ENCODE measurements around the gene PGF. TPM values are rescaled to one million over a fixed set of nuclear protein-coding genes. Genes with fewer than 3 reads are reported as not detected.

PGF gene
- total RNA-seq, 3 donors from 2014 or later = 0.96 to 3.1 (median 2.3) TPM

- H3K4me3 ChIP-seq = no peak overlapping the region
- intact Hi-C loops (cut with DNase I, micrococcal nuclease) = no loop called here
- H3K36me3 ChIP-seq (ENCODE audit: low read depth) = no peaks in the 10 kb centered on the region
- no peaks in the 10 kb centered on the region for H3K9me3 ChIP-seq
- no peak for DNase-seq
- H3K4me1 ChIP-seq (ENCODE audit: low read depth) = no peaks in the 10 kb centered on the region
- no peak for ATAC-seq
- no peak for TF ChIP-seq CTCF (IDR thresholded peaks at IDR 0.05)
These were observed 29.0 kb upstream of the PGF start for GRCh38 chr14:74984236-74985027.

- H3K36me3 ChIP-seq (ENCODE audit: low read depth) = no peaks in the 10 kb centered on the region
- intact Hi-C loops (cut with DNase I, micrococcal nuclease) = no loop called here
- no peak for ATAC-seq
- no peak for TF ChIP-seq CTCF (IDR thresholded peaks at IDR 0.05)
- H3K4me3 ChIP-seq = no peak overlapping the region
- DNase-seq = no peak
- H3K4me1 ChIP-seq (ENCODE audit: low read depth) = no peaks in the 10 kb centered on the region
- no peaks in the 10 kb centered on the region for H3K9me3 ChIP-seq
These were observed 27.9 kb upstream of the PGF start for GRCh38 chr14:74983343-74983742.

GRCh38 chr14:74982661-74983060, 27.3 kb upstream of the PGF start:
- TF ChIP-seq CTCF (IDR thresholded peaks at IDR 0.05) = no peak
- ATAC-seq = no peak
- intact Hi-C loops (cut with DNase I, micrococcal nuclease) = no loop called here
- no peaks in the 10 kb centered on the region for H3K9me3 ChIP-seq
- H3K36me3 ChIP-seq (ENCODE audit: low read depth) = no peaks in the 10 kb centered on the region
- no peak overlapping the region for H3K4me3 ChIP-seq
- no peak for DNase-seq
- no peaks in the 10 kb centered on the region for H3K4me1 ChIP-seq (ENCODE audit: low read depth)

- Histone ChIP-seq H3K4me3 (no peak overlapping the region), H3K36me3 (ENCODE audit: low read depth) (no peaks in the 10 kb centered on the region), H3K4me1 (ENCODE audit: low read depth) (no peaks in the 10 kb centered on the region), H3K9me3 (no peaks in the 10 kb centered on the region)
- ATAC-seq = no peak
- no peak for TF ChIP-seq CTCF (IDR thresholded peaks at IDR 0.05)
- DNase-seq = no peak
- intact Hi-C loops (cut with DNase I, micrococcal nuclease) = no loop called here
These were observed 26.4 kb upstream of the PGF start for GRCh38 chr14:74981833-74982232.

- H3K4me3 ChIP-seq = no peak overlapping the region
- ATAC-seq (no peak), DNase-seq (no peak)
- H3K9me3 ChIP-seq = no peaks in the 10 kb centered on the region
- intact Hi-C loops (cut with DNase I, micrococcal nuclease) = no loop called here
- no peaks in the 10 kb centered on the region for H3K4me1 ChIP-seq (ENCODE audit: low read depth)
- H3K36me3 ChIP-seq (ENCODE audit: low read depth) = no peaks in the 10 kb centered on the region
- no peak for TF ChIP-seq CTCF (IDR thresholded peaks at IDR 0.05)
These were observed 26.0 kb upstream of the PGF start for GRCh38 chr14:74981462-74981782.
